Measurements from ENCODE around the gene ERCC2.
"Not testable (repeated sequence)": the region's sequence is repeated elsewhere in the genome, so short reads cannot be mapped to it uniquely, and the experiment has no call there.

The ERCC2 gene

DNA sequence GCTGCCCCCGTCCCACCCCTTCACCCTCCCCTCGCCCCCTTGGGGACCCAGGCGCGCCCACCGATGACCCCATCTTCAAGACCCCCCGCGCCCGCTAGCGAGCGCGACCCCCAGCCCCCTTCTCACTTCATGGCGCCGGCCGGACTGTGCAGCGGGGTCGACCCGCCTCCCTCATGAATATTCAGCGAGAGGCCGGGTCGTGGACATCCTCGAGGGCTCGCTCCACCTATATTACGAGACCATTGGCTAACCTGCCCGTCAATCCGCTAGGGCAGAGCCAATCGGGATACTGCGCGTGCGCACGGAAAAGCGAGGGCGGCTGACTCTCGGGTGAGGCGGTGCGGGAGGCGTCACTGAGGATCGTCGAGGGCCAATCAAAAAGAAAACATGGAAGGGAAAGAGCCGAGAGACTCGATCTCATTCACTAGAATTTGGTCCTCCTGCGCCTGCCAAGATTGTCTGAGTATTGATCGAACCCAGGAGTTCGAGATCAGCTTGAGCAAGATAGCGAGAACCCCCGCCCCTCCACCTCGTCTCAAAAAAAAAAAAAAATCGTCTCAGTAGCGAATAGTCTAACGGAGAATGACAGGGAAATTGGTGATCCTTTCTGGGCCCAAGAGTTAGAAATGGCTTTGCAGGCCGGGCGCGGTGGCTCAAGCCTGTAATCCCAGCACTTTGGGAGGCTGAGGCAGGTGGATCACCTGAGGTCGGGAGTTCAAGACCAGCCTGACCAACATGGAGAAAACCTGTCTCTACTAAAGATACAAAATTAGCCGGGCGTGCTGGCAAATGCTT, at the start of gene ERCC2:
Gene ERCC2 (minus strand): TSS at position 164 of the 795 bp plus-strand sequence. CDS start 33 bp downstream, at position 131.
- peak; percentile 99 for DNase-seq

DNA sequence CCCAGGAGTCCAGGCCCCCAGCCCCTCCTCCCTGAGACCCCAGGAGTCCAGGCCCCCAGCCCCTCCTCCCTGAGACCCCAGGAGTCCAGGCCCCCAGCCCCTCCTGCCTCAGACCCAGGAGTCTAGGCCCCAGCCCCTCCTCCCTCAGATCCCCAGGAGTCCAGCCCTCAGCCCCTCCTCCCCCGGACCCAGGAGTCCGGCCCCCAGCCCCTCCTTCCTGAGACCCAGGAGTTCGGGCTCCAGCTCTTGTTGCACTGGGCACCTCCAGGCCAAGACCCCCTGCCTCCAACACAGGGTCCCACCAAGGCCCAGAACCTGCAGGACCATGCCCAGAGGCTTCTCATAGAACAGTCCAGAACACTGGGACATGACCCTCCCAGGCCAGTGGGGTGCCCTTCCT, 49.5 kb upstream of the ERCC2 start:
- no peak for DNase-seq

DNA sequence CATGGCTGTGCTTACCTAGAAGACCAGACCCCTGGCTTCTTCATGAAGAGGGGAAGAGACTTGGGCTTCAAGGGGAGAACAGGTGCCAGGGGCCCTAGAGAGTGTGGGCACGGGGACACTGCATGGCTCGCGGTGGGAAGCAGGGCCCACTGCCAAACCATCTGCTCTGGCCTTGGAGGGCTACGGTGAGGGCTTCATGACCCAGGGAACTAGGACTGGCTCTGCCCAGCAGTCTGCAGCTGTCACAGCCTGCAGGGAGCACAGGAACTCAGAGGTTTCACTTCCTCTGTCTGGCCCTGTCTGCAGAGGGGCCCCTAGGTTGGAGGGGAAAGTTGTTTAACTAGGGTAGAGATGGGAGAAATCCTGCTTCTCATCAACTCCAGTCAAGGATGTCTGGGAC, 49.0 kb upstream of the ERCC2 start:
- no peak for DNase-seq

DNA sequence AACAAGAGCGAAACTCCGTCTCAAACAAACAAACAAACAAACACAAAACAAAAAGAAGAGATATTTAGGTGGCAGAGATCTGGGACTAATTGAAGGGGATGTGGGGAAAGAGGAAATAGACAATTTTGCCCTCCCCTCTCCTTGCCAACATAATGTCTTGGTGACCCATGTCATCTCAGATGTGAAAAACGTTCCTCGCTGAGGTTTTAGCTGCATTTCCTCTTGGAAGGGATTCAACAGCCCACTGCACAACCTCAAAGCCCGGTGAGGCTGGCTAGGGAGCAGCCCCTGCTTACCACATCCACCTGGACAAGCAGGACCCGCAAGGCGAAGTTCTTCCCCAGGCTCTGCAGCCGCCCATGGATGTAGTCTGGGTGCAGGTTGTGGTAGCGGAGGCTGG, 48.4 kb upstream of the ERCC2 start:
- no peak for DNase-seq

DNA sequence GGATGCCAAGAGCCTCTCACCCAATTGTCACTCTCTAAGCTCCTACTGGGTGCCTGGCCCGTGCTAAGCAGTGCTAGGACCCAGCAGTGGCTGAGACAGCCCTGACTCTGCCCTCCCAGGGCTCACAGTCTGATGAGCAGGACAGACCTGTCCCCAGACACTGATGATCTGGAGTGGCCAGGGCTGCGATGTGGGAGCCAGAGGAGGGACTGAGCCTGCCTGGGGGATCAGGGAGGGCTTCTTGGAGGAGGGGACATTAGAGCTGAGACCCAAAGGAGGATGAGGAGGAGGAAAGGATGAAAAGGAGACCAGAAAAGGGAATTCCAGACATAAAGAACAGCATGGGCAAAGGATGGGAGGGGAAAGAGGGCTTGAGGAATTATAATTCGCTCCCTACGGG, 46.8 kb upstream of the ERCC2 start:
- DNase-seq = no peak

DNA sequence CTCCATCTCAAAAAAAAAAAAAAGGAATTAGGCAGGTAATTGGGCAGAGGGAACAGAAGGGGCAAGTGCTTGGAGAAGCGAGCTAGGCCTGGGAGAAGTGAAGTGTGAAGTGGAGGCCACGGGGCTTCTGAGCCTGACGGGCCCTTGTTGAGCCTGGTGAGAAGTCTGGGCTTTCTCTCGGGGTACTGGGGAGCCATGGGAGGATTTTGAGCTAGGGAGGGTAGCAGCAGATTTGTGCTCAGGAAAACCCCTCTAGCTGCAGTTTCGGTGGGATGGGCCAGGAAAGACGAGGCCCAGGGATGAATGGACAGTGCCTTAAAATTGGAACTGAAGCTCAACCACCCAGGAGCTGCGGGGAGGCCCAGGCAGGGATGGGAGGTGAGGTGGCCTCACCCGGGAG, 44.1 kb upstream of the ERCC2 start:
- DNase-seq = no peak

DNA sequence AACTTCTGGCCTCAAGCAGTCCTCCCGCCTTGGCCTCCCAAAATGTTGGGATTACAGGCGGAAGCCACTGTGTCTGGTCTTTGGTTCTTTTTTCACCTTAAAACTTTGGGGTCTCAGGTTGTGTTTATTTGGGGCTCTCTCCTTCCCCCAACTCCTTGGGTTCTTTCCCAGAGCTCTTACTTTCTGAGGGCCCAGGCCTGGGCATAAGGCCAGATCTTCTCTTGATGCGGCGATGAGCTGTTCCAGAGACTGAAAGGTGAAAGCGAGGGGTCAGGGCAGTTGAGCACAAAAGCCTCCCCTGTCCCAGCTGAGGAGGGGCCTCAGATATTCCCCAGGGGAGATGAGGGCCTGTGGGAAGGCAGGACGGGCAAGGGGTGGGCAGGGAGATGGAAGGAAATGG, 43.1 kb upstream of the ERCC2 start:
- no peak for DNase-seq

DNA sequence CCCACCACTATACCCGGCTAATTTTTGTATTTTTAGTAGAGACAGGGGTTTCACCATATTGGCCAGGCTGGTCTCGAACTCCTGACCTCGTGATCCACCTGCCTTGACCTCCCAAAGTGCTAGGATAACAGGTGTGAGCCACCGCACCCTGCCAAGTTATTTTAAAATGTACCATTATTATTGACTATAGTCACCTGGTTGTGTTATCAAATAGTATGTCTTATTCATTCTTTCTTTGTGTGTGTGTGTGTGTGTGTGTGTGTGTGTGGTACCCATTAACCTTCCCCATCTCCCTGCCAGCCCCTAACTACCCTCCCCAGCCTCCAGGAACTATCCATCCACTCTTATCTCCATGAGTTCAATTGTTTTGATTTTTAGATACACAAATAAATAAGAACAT, 40.0 kb upstream of the ERCC2 start:
- DNase-seq = not testable (repeated sequence)

DNA sequence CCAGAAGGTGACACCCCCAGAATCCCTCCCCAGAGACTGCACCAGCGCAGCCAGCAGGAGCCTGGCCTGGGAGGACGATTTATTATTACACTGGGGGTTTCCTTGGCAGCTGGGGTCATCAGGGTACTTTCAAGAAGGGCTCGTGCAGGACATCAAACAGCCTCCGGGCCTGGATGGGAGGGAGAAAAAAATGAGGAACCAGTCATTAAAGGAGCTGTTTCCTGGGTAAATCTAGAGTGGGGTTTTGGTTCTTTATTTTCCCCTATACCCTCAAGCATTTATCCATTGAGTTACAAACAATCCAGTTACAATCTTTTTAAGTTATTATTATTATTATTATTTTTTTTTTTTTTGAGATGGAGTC, 39.2 kb upstream of the ERCC2 start:
- DNase-seq = no peak

DNA sequence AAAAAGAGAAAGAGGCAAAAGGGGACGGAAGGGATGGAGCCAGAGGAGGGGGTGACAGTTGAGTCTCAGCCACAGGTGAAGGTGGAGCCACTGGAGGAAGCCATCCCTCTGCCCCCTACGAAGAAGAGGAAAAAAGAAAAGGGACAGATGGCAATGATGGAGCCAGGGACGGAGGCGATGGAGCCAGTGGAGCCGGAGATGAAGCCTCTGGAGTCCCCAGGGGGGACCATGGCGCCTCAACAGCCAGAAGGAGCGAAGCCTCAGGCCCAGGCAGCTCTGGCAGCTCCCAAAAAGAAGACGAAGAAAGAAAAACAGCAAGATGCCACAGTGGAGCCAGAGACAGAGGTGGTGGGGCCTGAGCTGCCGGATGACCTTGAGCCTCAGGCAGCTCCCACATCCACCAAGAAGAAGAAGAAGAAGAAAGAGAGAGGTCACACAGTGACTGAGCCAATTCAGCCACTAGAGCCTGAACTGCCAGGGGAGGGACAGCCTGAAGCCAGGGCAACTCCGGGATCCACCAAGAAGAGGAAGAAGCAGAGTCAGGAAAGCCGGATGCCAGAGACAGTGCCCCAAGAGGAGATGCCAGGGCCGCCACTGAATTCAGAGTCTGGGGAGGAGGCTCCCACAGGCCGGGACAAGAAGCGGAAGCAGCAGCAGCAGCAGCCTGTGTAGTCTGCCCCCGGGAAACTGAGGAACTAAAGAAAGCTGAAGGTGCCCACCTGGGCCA, 38.6 kb upstream of the ERCC2 start:
- no peak for DNase-seq

DNA sequence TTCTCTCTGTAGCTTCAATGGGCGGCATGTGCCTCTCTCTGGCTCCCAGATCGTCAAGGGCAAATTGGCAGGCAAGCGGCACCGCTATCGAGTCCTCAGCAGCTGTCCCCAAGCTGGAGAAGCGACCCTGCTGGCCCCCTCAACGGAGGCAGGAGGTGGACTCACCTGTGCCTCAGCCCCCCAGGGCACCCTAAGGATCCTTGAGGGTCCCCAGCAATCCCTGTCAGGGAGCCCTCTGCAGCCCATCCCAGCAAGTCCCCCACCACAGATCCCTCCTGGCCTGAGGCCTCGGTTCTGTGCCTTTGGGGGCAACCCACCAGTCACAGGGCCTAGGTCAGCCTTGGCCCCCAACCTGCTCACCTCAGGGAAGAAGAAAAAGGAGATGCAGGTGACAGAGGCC, 37.7 kb upstream of the ERCC2 start:
- DNase-seq = no peak

DNA sequence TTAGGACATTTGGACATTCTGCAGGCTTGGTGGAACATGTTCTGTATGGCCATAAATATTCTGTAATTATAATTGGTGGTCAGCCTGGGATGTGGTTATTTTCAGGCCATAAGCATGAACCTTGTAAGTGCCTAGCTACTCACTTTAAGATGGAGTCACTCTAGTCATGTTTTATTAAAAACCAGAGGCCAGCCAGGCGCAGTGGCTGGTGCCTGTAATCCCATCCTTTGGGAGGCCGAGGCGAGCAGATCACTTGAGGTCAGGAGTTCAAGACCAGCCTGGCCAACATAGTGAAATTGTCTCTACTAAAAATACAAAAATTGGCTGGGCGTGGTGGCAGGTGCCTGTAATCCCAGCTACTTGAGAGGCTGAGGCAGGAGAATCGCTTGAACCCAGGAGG, 37.2 kb upstream of the ERCC2 start:
- not testable (repeated sequence) for DNase-seq

DNA sequence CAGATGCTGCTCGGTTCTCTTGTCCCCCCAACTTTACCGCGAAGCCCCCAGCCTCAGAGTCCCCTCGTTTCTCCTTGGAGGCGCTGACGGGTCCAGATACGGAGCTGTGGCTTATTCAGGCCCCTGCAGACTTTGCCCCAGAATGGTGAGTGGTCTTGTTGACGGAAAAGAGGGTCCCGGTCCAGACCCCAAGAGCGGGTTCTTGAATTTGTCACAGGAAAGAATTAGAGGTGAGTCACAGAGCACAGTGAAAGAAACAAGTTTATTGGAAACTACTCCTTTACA, 36.7 kb upstream of the ERCC2 start:
- DNase-seq = no peak

DNA sequence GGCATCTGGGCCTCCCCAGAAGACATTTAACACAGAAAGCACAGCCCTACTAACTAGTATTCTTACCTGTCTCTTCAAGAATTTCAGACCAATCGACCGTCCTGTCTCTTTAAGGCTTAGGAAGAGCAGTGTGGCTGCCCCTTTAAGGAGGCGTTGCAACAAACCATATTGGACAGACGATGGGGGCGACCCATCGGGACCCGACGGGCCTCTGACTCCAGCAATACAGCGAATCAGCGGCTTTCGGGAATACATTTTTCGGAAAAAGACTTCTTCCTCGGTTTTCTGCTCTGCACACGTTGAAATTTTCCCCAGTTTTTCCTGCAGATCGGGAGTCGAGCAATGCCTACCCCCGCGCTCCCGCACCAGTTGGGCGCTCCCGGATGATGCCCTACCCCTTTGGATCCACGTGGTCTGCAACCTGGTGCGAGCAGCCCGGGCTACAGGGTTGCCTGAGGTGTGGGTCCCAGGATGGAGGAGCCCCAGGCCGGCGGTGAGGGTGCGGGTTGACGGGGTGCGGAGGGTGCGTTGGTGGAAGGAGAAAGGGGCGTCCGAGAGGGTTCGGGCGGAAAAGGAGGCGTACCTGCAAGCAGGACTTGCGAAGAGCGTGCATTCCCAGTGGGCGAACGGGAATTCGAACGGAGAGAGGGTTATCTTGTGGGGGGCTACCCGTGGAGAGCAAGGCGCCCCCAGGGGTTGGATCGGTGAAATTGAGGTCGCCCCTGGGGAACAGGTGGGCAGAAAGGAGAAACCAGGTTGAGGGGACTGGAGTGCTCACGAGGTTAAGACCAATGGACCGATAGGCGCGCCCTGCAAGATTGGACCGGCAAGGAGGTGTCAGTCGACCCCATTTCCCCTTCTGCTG, 36.1 kb upstream of the ERCC2 start, which contains the start of gene POLR1G:
Gene POLR1G (plus strand): TSS at position 419 of the 865 bp plus-strand sequence. CDS start 53 bp downstream, at position 472.
- peak; percentile 91 for DNase-seq

DNA sequence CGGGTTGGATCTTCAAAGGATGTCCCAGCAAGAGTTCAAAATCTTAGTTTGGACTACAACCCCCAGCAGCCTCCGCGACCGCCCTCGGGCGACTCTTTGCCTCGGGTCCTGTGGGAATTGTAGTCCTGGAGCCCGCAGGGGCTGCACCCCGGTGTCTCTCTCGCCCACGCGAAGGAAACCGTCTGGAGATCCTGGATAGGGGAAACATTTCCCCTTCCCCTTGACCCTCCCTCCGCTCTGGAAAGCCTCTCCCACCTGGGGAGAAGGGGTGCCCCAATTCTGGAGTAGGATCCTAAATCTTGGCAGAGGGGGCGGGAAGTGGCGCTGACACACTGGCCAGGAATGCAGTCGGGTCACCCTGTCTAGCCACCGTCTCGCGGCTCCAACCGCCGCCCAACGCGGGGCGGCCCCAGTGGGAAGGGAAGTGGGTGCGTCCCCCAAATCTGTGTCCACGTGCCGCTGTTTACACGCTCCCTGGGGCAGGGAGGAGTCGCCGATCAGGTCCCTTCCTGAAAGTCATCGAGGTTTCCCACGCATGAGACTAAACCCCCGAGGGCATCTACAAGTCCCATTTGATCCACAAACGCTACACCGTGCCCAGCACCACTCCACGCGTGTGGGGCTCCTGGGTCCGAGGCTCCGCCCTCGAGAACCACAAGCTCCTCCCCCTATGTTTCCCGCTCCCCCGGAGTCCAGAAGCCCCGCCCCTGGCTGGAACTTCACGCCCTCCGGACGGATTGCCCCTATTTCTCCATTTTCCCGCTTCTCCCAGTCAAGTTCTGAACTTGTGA, 35.3 kb upstream of the ERCC2 start:
- DNase-seq = peak; percentile 93

DNA sequence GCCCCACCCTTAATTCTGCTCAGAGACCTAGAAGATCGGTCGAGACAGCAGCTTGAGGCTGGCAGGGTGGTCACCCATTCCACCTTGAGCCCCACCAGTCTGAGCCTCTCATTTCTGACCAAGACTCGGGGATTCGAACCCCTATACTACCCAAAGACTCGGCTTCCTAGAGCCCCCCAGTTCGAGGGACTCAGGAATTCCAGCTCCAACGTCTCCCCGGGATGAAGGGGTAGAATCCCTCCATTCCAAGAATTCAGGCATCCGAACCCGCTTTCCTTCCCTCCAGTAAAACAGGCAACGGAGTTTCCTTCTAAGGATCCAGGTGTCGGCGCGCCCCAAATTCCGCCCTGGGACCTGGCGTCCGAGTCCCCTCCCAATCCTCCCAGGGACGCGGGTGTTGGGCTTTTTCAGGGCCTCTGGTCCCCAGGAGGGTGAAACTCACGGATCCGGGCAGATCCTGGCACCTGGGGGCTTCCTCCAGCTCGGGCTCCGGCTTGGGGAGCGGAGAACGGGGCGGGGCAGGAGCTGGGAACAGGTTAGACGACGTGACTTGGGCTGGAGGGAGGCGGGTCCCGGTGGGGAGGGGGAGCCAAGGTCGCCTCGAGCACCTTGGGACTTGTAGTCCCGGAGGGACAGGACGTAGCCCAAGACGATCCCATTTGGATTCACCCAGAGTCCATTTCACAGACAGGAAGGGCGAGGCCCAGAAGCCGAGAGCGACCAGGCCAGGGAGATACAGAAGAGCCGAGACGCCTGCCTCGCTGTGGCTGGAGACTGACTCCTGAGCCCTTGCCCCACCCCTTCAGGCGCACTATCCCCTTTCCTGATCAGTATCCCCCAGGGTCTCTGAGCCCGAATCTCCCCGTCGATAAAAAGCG, 34.4 kb upstream of the ERCC2 start, which contains the start of gene PPP1R13L:
Gene PPP1R13L (minus strand): TSS at position 513 of the 878 bp plus-strand sequence. CDS start 6,751 bp downstream, outside the sequence.
- DNase-seq = peak; percentile 90

DNA sequence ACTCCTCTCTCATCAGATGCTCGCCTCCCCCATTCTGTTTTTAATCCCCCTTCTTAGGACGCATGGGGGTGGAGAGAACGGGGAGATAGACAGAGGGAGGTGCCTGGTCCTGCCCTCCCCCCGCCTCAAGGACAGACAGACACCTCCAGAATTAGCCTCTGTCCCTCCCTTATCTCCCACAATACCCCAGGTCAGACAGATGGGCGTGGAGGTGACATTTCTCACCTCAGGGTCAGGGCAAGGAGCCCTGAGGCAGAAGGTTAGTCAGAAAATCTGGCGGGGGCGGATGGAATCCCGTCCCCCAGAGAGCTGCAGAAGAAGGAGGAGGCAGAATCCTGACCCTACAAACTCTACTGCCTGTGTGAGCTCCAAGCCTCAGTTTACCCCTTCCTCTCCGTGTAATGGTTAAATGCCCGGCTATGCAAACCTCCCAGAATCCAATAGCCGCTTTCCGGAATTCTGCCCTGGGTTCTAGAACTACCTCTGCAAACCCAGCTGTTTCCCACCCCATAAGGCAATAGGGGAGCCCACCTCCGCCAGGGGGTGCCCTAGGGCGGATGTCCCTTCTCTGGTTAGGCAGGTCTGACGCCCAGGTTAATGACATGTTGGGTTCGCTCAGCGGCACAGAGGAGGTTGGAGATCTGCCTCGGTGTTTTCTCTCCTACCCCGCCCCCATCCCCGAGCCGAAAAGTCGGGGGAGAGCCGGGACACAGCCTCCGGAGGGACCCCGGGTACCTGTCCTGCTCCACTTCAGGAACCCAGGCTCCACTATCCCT, 33.6 kb upstream of the ERCC2 start:
- peak; percentile 64 for DNase-seq

DNA sequence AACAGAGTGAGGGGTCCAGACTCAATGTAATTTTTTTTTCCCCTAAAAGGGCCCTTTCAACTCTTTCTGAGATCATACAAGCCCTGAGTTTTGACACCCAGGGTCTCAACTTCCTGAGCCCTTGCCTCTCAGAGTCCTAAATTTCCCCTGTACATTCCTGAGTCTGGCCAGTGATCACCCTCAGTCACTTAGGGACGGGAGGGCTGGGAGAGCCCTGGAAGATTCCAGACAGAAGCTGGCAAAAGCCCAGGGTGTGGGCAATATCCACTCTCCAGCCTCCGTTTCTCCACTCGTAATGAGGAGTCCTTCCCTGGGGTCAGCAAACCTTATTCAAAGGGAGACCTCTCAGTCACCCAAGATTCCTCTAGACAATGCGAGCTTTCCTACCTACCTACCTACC, 32.9 kb upstream of the ERCC2 start:
- no peak for DNase-seq

DNA sequence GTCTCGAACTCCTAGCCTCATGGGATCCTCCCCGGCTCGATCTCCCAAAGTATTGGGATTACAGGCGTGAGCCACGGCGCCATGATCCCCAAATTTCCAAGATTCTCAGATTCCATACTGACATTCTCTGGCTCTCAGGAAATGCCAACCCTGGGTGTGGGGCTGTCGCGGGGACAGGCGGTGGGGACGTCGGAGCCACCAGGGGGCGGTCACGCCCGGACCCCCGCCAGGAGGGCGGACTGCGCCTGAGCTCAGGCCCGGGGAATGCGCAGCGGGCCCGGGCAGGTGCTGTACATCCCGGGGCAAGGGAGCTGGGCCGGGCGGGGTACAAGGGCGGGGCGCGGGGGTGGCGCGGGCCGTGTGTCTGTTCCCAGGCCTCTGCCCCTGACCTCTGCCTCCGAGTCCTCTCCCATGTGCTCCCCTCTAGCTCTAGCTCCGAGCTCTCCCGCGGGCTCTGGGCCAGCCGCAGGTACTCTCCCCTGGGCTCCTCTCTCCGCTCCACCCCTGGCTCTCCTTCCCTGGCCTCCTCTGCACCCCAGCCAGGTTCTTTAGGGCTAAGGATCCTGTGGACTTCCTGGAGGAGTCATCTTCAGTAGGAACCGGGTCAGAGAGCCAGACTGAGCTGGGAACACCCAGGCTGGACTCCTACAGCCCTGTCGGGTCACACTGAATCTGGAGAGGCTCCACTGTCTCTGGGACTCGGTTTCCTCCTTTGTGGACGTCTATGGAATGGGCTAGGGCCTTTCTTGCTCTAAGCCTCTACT, 32.1 kb upstream of the ERCC2 start:
- no peak for DNase-seq

DNA sequence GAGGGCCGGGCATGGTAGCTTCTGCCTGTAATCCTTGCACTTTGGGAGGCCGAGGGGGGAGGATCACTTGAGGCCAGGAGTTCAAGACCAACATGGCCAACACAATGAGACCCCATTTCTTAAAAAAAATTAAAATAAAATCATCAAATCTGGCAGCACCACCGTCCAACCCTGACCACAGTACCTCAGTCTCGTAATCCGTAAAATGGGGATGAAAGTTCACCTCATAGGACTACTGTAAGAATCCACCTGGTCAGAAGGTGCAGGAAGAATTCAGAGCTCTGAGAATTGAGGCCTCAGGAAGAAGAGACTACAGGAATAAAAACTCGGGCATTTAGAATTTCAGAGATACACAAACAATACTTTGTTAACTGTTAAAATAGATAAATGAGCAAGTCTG, 31.4 kb upstream of the ERCC2 start:
- no peak for DNase-seq

All from NCI-H748 treated with DMSO at 0.1 percent for 48 hours (cell line).